Measurements from ENCODE around the gene SYNE1.

- TF ChIP-seq CTCF (IDR thresholded peaks at IDR 0.05; ENCODE audit: low read depth, low read length, missing input control), result no peak
- TF ChIP-seq YY1 (IDR thresholded peaks at IDR 0.05), result no peak
- TF ChIP-seq EGR1 (IDR thresholded peaks at IDR 0.05; ENCODE audit: low read depth in 2 of 2), result no peak
- TF ChIP-seq RAD21 (IDR thresholded peaks at IDR 0.05), result no peak
- no peak for TF ChIP-seq REST (IDR thresholded peaks at IDR 0.05)
- no peak for TF ChIP-seq MAX (IDR thresholded peaks at IDR 0.05)
- TF ChIP-seq TAF1 (conservative IDR thresholded peaks at IDR 0.05), result no peak
- TF ChIP-seq NR2F2 (IDR thresholded peaks at IDR 0.05), result no peak
- TF ChIP-seq JUND (IDR thresholded peaks at IDR 0.05), result no peak
- no peak for TF ChIP-seq FOXA1 (IDR thresholded peaks at IDR 0.05)
- no peak for TF ChIP-seq SP1 (IDR thresholded peaks at IDR 0.05)
Observed at GRCh38 chr6:152298848-152299735, 338.1 kb downstream of the SYNE1 start.
